GM23248 (cell line): Measurements from ENCODE around the gene OXA1L.

ENCODE experiments used
- EZH2 ChIP-seq: fragments of 200-600 bp; sonication (generic); IDR thresholded peaks from 2 replicates; pipeline ENCODE4 v1.6.1; 2018; ENCODE audit warnings: antibody characterized with exemption, mild to moderate bottlenecking; ENCODE audit not compliant: insufficient read depth, poor library complexity, severe bottlenecking
- EZH2phosphoT487 ChIP-seq: fragments of 200-600 bp; sonication (generic); IDR thresholded peaks from 2 replicates; pipeline ENCODE4 v1.6.1; 2018; ENCODE audit warnings: antibody characterized with exemption, moderate library complexity, mild to moderate bottlenecking, low read depth; ENCODE audit not compliant: insufficient read depth

- TF ChIP-seq EZH2 (no peak), EZH2phosphoT487 (no peak)
Measured at GRCh38 chr14:22735096-22735495, 31.4 kb upstream of the OXA1L start.
